Cardiac fibroblast (primary cell): Measurements from ENCODE around the gene TSPAN9.

Experiments used
- DNase-seq, 2 donors: peaks; one replicate each; pipeline versions ENCODE4 v3.0.0 to v3.0.0-alpha.2; 2010; ENCODE audit warnings: low read depth in 2 of 2
- H3K4me3 ChIP-seq, 2 donors: replicated peaks in 1 of 2; 1 replicate in 1 of 2; 2 replicates in 1 of 2; pipeline ENCODE4 v1.5.1; 2011; ENCODE audit warnings: low read depth in 2 of 2, low read length in 2 of 2, mild to moderate bottlenecking in 2 of 2, moderate library complexity in 1 of 2
- TF ChIP-seq, protein P1 (sequence below): IDR thresholded peaks from one replicate; pipeline ENCODE4 v1.5.1; 2011; ENCODE audit warnings: low read depth, mild to moderate bottlenecking, low read length, inconsistent platforms

TSPAN9 gene

GRCh38 chr12:3197131-3197818 lies 120.1 kb downstream of the TSPAN9 start:
- TF ChIP-seq, protein P1, sequence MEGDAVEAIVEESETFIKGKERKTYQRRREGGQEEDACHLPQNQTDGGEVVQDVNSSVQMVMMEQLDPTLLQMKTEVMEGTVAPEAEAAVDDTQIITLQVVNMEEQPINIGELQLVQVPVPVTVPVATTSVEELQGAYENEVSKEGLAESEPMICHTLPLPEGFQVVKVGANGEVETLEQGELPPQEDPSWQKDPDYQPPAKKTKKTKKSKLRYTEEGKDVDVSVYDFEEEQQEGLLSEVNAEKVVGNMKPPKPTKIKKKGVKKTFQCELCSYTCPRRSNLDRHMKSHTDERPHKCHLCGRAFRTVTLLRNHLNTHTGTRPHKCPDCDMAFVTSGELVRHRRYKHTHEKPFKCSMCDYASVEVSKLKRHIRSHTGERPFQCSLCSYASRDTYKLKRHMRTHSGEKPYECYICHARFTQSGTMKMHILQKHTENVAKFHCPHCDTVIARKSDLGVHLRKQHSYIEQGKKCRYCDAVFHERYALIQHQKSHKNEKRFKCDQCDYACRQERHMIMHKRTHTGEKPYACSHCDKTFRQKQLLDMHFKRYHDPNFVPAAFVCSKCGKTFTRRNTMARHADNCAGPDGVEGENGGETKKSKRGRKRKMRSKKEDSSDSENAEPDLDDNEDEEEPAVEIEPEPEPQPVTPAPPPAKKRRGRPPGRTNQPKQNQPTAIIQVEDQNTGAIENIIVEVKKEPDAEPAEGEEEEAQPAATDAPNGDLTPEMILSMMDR: no peak
- no peak for DNase-seq
- H3K4me3 ChIP-seq: no peak overlapping the region

DNA sequence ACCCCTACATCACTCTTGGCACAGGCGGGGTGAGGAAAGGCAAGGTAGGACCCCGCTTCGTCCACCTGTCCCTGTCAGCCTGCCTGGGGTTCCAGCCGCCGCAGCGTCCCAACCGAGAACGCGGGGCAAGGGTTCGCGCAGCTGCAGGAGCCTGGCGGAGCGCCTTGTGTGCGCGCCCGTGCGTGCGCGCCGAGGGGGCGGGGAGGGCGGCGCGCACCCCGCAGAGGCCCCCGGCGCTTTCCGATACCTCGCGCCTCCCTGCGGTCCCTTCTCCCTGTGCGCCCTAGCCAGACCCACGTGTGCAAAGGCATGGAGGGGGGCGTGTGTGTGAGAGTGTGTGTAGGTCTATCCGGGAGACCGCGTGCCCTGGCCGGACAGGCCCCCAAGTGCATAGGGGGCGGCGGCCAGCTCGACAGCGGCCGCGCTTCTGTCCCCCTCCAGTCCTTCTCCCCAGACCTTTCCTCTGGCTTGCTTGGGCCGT lies 122.4 kb downstream of the TSPAN9 start:
- peak; percentile 37 to 47 for DNase-seq
- peak overlapping the region; percentile 50 to 55 for H3K4me3 ChIP-seq
- TF ChIP-seq, protein P1: no peak

DNA sequence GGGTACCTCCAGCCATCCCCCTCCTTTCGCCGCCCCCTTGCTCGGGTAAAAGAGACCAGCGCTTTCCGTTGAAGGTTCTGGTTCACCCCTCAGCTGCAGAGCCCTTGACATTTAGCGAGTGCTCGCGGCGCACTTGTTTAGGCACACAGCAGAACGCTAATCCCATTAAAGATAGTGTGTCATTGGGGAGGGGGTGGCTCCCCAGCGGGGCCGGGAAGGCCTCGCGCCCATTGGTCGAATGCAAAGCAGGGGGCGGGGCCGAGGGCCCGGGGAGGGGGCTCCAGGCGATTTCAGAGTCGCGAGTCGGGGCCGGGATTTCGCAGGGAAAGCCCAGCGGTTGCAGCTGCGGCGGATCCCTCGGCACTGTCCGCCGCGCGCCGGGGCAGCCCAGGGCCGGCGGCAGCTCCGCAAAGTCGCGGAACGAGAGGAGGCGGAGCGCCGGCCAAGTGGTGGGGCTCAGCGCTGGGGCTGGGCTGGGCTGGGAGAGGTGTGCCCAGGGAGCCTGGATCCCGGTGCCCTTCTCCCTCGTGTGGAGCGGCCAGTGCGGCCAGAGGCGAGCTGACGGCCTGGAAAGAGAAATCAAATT lies 122.9 kb downstream of the TSPAN9 start:
- TF ChIP-seq, protein P1: no peak
- DNase-seq: peak; percentile 44
- H3K4me3 ChIP-seq: peak overlapping the region; percentile 50 to 55

DNA sequence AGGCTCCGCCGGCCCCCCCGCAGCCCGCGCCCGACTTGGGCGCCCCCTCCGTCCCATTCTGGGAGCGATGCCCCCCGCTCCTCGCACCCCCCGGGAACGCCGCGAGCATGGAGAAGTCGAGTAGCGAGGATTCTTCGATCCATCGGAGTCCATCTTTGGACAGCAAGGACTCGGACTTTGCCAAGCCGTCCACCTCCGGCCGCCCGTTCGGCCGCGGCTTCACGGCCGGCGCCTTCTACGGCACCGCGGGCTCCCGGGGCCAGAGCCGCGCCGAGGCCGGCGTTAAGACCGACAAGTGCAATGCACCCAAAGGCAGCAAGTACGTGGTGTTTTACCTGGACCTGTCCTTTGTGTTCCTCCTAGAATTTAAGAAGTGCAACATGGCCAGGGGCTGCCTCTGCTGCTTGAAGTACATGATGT lies 123.6 kb downstream of the TSPAN9 start:
- H3K4me3 ChIP-seq: peak overlapping the region; percentile 50 to 55
- no peak for DNase-seq
- TF ChIP-seq, protein P1: no peak

DNA sequence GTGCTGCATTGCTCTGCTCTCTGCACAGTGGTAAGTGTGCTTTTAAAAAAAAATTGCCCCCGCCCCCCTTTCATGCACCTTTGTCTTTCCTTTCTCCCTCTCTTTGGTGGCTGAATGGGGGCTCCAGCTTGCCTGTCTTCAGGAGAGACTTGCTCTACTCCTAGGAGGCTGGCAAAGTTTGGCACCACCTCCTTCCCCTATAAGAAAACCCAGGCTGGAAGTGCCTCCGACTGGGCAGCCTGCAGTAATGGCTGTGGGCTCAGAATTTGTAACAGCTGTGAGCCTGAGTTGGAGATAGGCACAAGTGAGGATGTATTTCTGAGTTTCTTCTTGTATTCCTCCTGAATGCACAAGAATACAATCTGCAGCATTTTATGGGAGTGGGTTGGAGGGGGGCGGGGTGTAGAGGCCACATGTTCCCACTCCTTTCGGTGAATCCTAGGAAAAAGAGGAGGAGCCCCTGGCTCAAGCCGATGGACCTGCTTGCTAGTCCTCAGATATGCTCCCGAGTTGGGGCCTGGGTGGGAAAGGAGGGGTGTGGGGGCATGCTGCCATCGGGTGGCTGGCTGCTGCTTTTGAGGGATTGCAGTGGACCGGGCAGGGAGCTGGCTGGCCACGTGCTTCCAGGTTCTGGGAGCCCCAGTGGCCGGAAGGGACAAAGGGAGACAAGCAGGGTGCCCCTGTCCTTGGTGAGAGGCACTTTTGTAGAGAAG lies 124.3 kb downstream of the TSPAN9 start:
- H3K4me3 ChIP-seq: peak overlapping the region; percentile 50 to 55
- no peak for DNase-seq
- TF ChIP-seq, protein P1: no peak

GRCh38 chr12:3202096-3202495 lies 124.9 kb downstream of the TSPAN9 start:
- TF ChIP-seq, protein P1: no peak
- H3K4me3 ChIP-seq: no peak overlapping the region
- no peak for DNase-seq
